ENCODE results near the gene ZBTB7B. TPM values are rescaled to one million over a fixed set of nuclear protein-coding genes. Genes with fewer than 3 reads are reported as not detected.

The ZBTB7B gene
- total and polyA plus RNA-seq, 9 of the 15 experiments (the other 6 are each of a cell fraction or from before 2014, with no cell fraction given), result 0.04 to 46.5 (median 15.2) TPM

DNA sequence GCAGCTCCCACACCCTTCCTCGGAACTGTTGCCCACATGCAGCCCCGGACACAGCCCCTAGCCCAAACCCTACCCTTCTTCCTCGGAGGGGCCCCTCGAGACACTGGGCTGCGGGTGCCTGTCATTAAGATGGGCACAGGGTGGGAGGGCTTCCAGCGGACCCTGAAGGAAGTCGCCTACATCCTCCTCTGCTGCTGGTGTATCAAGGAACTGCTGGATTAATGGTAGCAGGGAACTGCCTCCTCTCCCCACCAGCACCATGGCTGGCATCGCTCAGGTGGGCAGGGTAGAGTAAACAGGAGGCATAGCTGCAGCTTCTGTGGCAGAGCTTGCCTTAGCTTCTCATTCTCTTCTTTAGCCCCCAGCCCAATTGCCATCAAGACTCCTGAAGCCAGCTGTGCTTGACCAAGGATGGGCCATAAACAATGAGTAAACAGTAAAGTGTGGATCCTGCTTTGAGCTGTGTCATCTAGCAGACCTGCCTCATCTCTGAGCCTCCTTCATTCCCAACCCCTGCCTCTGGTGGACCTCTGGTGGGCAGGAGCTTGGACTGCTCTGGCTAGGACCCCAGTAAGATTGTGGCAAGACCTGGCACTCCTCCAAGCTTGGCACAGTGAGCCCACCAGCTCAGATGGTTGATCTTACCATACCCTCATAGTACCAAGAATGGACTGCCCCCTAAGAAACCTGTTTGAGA is 8.9 kb upstream of the ZBTB7B start, which contains the start of gene LENEP (continued):
- TF ChIP-seq, protein P1, sequence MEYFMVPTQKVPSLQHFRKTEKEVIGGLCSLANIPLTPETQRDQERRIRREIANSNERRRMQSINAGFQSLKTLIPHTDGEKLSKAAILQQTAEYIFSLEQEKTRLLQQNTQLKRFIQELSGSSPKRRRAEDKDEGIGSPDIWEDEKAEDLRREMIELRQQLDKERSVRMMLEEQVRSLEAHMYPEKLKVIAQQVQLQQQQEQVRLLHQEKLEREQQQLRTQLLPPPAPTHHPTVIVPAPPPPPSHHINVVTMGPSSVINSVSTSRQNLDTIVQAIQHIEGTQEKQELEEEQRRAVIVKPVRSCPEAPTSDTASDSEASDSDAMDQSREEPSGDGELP (CRISPR knock-in tag; IDR thresholded peaks at IDR 0.05; ENCODE audit: borderline replicate concordance), result peak; percentile 50; the same call in 1 of the 2 replicates
- TF ChIP-seq TAF1 (IDR thresholded peaks at IDR 0.05; ENCODE audit: control insufficient read depth, extremely low read depth, insufficient read depth, low read length, severe bottlenecking), result no peak
- no peak for TF ChIP-seq TCFL5 (CRISPR knock-in tag; conservative IDR thresholded peaks at IDR 0.05)
- TF ChIP-seq BRF1 (IDR thresholded peaks at IDR 0.05; ENCODE audit: borderline replicate concordance, extremely low read depth, insufficient read length), result no peak
- TF ChIP-seq MEIS2 (IDR thresholded peaks at IDR 0.05; ENCODE audit: partially characterized antibody), result no peak
- TF ChIP-seq BMI1 (IDR thresholded peaks at IDR 0.05; ENCODE audit: low read length), result no peak
- TF ChIP-seq, protein P2, sequence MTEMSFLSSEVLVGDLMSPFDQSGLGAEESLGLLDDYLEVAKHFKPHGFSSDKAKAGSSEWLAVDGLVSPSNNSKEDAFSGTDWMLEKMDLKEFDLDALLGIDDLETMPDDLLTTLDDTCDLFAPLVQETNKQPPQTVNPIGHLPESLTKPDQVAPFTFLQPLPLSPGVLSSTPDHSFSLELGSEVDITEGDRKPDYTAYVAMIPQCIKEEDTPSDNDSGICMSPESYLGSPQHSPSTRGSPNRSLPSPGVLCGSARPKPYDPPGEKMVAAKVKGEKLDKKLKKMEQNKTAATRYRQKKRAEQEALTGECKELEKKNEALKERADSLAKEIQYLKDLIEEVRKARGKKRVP (CRISPR knock-in tag; IDR thresholded peaks at IDR 0.05), result no peak
- no peak for TF ChIP-seq SMAD1 (IDR thresholded peaks at IDR 0.05; ENCODE audit: low read depth, low read length, partially characterized antibody)
- TF ChIP-seq POLR2H (tag; IDR thresholded peaks at IDR 0.05; ENCODE audit: low read depth), result no peak
- TF ChIP-seq ZNF561 (CRISPR knock-in tag; conservative IDR thresholded peaks at IDR 0.05), result no peak
- TF ChIP-seq XRCC3 (IDR thresholded peaks at IDR 0.05), result no peak
- TF ChIP-seq FOS (IDR thresholded peaks at IDR 0.05; ENCODE audit: extremely low read depth, insufficient read length), result no peak
- TF ChIP-seq ZZZ3 (IDR thresholded peaks at IDR 0.05), result no peak
- TF ChIP-seq MTF1 (CRISPR knock-in tag; IDR thresholded peaks at IDR 0.05; ENCODE audit: borderline replicate concordance), result no peak
- TF ChIP-seq ADNP (tag; IDR thresholded peaks at IDR 0.05), result no peak
- no peak for TF ChIP-seq MCM2 (IDR thresholded peaks at IDR 0.05; ENCODE audit: low read depth)
- no peak for TF ChIP-seq ZFP36 (IDR thresholded peaks at IDR 0.05; ENCODE audit: low read depth, low read length, partially characterized antibody)
- TF ChIP-seq SP2 (IDR thresholded peaks at IDR 0.05; ENCODE audit: extremely low read depth, low read depth, low read length, poor library complexity, severe bottlenecking), result no peak
- TF ChIP-seq, protein P3, sequence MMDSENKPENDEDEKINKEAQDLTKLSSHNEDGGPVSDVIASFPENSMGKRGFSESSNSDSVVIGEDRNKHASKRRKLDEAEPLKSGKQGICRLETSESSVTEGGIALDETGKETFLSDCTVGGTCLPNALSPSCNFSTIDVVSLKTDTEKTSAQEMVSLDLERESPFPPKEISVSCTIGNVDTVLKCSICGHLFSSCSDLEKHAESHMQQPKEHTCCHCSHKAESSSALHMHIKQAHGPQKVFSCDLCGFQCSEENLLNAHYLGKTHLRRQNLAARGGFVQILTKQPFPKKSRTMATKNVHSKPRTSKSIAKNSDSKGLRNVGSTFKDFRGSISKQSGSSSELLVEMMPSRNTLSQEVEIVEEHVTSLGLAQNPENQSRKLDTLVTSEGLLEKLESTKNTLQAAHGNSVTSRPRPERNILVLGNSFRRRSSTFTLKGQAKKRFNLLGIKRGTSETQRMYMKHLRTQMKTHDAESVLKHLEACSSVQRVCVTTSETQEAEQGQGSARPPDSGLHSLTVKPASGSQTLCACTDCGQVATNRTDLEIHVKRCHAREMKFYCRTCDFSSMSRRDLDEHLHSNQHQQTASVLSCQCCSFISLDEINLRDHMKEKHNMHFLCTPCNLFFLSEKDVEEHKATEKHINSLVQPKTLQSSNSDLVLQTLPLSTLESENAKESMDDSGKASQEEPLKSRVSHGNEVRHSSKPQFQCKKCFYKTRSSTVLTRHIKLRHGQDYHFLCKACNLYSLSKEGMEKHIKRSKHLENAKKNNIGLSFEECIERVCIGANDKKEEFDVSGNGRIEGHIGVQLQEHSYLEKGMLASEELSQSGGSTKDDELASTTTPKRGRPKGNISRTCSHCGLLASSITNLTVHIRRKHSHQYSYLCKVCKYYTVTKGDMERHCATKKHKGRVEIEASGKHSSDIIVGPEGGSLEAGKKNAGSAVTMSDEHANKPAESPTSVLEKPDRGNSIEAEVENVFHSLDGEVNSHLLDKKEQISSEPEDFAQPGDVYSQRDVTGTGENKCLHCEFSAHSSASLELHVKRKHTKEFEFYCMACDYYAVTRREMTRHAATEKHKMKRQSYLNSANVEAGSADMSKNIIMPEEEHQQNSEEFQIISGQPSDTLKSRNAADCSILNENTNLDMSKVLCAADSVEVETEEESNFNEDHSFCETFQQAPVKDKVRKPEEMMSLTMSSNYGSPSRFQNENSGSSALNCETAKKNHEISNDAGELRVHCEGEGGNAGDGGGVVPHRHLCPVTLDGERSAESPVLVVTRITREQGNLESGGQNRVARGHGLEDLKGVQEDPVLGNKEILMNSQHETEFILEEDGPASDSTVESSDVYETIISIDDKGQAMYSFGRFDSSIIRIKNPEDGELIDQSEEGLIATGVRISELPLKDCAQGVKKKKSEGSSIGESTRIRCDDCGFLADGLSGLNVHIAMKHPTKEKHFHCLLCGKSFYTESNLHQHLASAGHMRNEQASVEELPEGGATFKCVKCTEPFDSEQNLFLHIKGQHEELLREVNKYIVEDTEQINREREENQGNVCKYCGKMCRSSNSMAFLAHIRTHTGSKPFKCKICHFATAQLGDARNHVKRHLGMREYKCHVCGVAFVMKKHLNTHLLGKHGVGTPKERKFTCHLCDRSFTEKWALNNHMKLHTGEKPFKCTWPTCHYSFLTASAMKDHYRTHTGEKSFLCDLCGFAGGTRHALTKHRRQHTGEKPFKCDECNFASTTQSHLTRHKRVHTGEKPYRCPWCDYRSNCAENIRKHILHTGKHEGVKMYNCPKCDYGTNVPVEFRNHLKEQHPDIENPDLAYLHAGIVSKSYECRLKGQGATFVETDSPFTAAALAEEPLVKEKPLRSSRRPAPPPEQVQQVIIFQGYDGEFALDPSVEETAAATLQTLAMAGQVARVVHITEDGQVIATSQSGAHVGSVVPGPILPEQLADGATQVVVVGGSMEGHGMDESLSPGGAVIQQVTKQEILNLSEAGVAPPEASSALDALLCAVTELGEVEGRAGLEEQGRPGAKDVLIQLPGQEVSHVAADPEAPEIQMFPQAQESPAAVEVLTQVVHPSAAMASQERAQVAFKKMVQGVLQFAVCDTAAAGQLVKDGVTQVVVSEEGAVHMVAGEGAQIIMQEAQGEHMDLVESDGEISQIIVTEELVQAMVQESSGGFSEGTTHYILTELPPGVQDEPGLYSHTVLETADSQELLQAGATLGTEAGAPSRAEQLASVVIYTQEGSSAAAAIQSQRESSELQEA (IDR thresholded peaks at IDR 0.05; ENCODE audit: low read depth), result no peak

Measured in K562 (cell line).